ENCODE results near the gene SLC7A9. TPM values are rescaled to one million over a fixed set of nuclear protein-coding genes. Genes with fewer than 3 reads are reported as not detected.

SLC7A9 gene
- not detected in 2 replicates for total RNA-seq (2014; rRNA removed; shearing (Covaris generic))

- DNase-seq (ENCODE audit: low spot score): no peak
Observed at GRCh38 chr19:32869369-32869965, at the start of gene SLC7A9. Gene SLC7A9 (minus strand): TSS chr19:32869767. CDS start chr19:32868534, 1,233 bp downstream.

GRCh38 chr19:32919365-32919764 lies 49.8 kb upstream of the SLC7A9 start:
- no peak for DNase-seq (ENCODE audit: low spot score)

- no peak for DNase-seq (ENCODE audit: low spot score)
Observed at GRCh38 chr19:32917616-32917996, 48.0 kb upstream of the SLC7A9 start.

GRCh38 chr19:32916969-32917615 lies 47.5 kb upstream of the SLC7A9 start:
- no peak for DNase-seq (ENCODE audit: low spot score)

GRCh38 chr19:32914879-32915660 lies 45.5 kb upstream of the SLC7A9 start:
- no peak for DNase-seq (ENCODE audit: low spot score)

GRCh38 chr19:32911467-32911866 lies 41.9 kb upstream of the SLC7A9 start:
- no peak for DNase-seq (ENCODE audit: low spot score)

GRCh38 chr19:32910874-32911273 lies 41.3 kb upstream of the SLC7A9 start:
- DNase-seq (ENCODE audit: low spot score): peak; percentile 66

- DNase-seq (ENCODE audit: low spot score): no peak
Observed at GRCh38 chr19:32910094-32910493, 40.5 kb upstream of the SLC7A9 start.

- no peak for DNase-seq (ENCODE audit: low spot score)
Observed at GRCh38 chr19:32909257-32909656, 39.7 kb upstream of the SLC7A9 start.

- no peak for DNase-seq (ENCODE audit: low spot score)
Observed at GRCh38 chr19:32908641-32909190, 39.1 kb upstream of the SLC7A9 start.

GRCh38 chr19:32902448-32902847 lies 32.9 kb upstream of the SLC7A9 start:
- no peak for DNase-seq (ENCODE audit: low spot score)

GRCh38 chr19:32901504-32902161 lies 32.1 kb upstream of the SLC7A9 start:
- DNase-seq (ENCODE audit: low spot score): no peak

- peak; percentile 16 for DNase-seq (ENCODE audit: low spot score)
Observed at GRCh38 chr19:32896516-32897214, 27.1 kb upstream of the SLC7A9 start.

- DNase-seq (ENCODE audit: low spot score): no peak
Observed at GRCh38 chr19:32895384-32895783, 25.8 kb upstream of the SLC7A9 start.

- DNase-seq (ENCODE audit: low spot score): no peak
Observed at GRCh38 chr19:32891609-32892008, 22.0 kb upstream of the SLC7A9 start.

GRCh38 chr19:32890841-32891240 lies 21.3 kb upstream of the SLC7A9 start:
- no peak for DNase-seq (ENCODE audit: low spot score)

- no peak for DNase-seq (ENCODE audit: low spot score)
Observed at GRCh38 chr19:32890326-32890725, 20.8 kb upstream of the SLC7A9 start.

GRCh38 chr19:32889137-32889934 lies 19.8 kb upstream of the SLC7A9 start:
- no peak for DNase-seq (ENCODE audit: low spot score)

GRCh38 chr19:32887572-32888215 lies 18.1 kb upstream of the SLC7A9 start:
- no peak for DNase-seq (ENCODE audit: low spot score)

GRCh38 chr19:32886241-32886640 lies 16.7 kb upstream of the SLC7A9 start:
- no peak for DNase-seq (ENCODE audit: low spot score)

All from H4 (cell line).